ENCODE data around the gene ZC3H7B.

ZC3H7B gene

DNA sequence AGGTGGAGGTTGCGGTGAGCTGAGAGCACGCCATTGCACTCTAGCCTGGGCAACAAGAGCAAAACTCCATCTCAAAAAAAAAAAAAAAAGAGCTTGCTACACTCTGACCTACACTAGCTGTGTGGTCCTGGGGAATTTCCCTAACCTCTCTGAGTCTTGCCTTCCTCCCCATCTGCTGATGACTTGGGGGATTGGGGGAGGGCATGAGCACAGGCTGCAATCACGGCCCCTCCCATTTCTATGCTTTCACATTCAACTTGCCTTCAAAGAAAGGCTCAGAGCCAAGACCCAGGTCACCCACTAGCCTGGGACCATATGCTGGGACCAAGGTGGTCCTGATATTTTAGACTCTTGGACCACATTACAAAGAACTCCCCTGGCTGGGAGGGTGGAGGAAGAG, 40.7 kb downstream of the ZC3H7B start:
- TF ChIP-seq, protein P1, sequence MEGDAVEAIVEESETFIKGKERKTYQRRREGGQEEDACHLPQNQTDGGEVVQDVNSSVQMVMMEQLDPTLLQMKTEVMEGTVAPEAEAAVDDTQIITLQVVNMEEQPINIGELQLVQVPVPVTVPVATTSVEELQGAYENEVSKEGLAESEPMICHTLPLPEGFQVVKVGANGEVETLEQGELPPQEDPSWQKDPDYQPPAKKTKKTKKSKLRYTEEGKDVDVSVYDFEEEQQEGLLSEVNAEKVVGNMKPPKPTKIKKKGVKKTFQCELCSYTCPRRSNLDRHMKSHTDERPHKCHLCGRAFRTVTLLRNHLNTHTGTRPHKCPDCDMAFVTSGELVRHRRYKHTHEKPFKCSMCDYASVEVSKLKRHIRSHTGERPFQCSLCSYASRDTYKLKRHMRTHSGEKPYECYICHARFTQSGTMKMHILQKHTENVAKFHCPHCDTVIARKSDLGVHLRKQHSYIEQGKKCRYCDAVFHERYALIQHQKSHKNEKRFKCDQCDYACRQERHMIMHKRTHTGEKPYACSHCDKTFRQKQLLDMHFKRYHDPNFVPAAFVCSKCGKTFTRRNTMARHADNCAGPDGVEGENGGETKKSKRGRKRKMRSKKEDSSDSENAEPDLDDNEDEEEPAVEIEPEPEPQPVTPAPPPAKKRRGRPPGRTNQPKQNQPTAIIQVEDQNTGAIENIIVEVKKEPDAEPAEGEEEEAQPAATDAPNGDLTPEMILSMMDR (IDR thresholded peaks at IDR 0.05; ENCODE audit: low read depth, low read length): no peak
- no peak overlapping the region for H3K4me3 ChIP-seq (ENCODE audit: low read depth, low read length)

DNA sequence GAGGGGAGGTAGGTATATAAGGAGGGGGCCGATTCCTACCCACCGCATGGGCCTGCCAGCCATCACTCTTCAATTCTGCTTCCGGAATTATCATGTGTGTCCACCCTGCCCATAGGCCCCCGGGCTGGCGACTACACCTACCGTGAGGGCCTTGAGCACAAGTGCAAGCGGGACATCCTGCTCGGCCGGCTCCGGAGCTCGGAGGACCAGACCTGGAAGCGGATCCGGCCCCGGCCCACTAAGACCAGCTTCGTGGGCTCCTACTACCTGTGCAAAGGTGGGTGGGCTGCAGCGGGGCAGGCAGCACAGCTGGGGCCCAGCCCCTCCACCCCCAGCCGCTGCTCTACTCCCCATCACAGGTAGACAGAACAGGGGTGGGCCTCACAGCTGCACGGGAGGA, 42.0 kb downstream of the ZC3H7B start:
- TF ChIP-seq, protein P1 (IDR thresholded peaks at IDR 0.05; ENCODE audit: low read depth, low read length): no peak
- H3K4me3 ChIP-seq (ENCODE audit: low read depth, low read length): no peak overlapping the region

DNA sequence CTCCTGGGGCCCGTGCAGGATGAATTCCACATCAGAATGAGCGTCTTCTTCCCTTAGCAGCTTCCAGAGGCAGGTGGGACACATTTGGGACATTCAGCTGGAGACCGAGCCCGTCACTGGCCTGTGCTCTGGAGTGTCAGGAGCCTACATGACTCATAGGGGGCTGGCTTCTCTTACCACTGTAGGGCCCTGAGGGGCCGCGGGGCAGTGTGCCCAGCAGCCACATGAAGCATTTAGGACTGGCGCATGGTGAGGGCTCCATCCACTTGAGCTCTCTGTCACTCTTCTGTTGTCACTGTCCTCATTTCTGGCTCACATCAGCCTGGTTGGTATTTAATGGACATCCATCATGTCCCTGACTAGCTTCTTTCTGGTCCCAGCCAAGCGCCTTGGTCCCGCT, 42.4 kb downstream of the ZC3H7B start:
- TF ChIP-seq, protein P1 (IDR thresholded peaks at IDR 0.05; ENCODE audit: low read depth, low read length): no peak

DNA sequence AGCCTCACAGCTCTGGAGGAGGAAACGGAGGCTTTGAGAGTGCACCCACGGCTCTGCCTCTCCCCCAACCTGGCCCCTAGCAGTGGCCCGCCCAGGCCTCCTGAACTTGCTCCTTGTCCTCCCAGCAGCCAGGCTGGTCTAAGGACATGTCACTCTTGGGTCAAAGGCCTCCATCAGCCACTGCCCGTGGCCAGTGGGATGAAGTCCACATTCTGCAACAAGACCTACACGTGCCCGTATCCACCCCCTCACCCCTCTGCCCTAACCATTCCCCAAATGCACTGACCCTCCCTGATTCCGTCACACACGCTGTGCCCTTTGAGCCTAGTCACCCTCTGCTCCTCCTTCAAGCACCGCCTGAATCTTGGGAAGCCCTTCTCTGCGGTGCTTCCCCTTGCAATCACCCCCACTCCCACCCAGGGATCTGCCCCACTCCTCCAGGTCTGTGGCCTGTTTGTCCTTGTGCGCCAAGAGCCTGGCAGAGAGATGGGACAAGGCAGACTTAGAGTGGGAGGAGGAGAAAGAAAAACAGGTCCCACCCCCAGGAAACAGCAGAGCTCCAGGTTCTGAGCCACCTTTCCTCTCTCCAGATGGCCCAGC, 43.0 kb downstream of the ZC3H7B start:
- H3K4me3 ChIP-seq (ENCODE audit: low read depth, low read length): no peak overlapping the region
- TF ChIP-seq, protein P1 (IDR thresholded peaks at IDR 0.05; ENCODE audit: low read depth, low read length): no peak

More for the DNA sequence above, 42.4 kb downstream of the ZC3H7B start:
- no peak overlapping the region for H3K4me3 ChIP-seq (ENCODE audit: low read depth, low read length)

DNA sequence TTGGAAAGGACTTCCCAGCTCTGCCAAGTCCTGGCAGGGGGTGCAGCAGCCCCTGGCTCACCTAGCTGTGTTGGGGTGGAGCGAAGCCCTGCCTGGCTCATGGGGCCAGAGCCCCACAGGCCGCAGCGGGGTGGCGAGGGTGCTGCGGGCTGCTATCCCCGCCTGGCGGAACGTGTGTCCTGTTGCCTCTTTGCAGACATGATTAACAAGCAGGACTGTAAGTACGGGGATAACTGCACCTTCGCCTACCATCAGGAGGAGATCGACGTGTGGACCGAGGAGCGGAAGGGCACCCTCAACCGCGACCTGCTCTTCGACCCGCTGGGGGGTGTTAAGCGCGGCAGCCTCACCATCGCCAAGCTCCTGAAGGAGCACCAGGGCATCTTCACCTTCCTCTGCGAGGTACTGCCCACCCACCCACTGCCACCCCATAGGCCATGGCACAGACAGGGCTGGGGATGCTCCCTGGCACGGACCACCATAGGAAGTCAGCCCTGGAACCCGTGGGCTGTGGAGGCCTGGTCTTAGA, 44.5 kb downstream of the ZC3H7B start:
- no peak overlapping the region for H3K4me3 ChIP-seq (ENCODE audit: low read depth, low read length)
- TF ChIP-seq, protein P1 (IDR thresholded peaks at IDR 0.05; ENCODE audit: low read depth, low read length): no peak

DNA sequence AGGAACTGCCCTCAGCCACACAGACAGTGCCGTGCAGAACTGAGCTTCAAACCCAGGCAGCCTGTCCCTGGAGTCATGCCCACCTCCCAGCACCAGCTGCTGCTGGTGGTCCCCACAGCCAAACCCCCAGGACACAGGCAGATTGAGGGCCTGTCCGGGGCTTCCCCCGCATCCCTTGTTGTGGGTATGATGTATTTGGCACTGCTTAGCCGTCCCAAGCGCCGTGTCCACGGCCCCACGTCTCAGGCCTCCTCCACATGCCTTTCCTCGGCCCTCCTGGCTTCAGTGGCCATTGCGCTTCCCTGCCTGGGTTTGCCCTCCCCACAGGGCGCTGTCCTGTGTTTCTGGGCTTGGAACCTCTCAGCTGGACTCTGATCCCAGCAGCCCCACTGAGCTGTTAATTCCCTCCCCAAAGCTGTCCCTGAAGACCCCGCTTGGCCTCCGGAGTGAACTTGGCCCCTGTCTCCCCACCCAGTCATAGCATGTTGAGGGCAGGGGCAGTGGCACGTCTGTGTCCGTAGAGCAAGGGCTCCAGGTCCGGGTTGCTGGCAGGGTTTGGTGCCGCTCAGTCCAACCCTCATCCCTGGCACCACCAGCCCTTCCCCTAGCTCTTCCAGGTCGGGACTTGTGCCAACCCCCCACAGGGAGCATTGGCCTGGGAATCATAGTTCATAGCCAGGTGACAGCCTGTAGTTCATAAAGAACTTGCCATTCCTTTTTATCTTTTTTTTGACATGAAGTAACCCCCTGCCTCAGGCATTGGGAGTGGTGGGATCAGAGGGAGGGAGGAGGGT, 45.9 kb downstream of the ZC3H7B start:
- TF ChIP-seq, protein P1 (IDR thresholded peaks at IDR 0.05; ENCODE audit: low read depth, low read length): no peak
- no peak overlapping the region for H3K4me3 ChIP-seq (ENCODE audit: low read depth, low read length)

DNA sequence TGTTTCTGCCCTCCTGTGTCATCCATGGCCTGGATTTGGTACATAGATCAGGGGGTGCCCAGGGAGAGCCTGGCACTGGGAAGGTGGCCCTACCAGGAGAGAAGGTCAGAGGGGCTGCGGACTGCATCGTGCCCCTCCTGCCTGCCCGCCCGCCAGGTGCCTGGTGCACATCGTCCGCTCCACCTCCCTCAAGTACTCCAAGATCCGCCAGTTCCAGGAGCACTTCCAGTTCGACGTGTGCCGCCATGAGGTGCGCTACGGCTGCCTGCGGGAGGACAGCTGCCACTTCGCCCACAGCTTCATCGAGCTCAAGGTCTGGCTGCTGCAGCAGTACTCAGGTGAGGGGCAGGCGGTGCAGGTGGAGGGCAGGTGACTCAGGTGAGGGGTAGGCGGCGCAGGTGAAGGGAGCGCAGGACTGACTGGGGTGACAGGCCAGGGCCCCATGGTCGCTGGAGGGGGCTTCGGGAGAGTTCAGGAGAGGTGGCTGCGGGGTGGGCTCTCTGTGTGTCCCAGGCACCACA, 47.7 kb downstream of the ZC3H7B start:
- TF ChIP-seq, protein P1 (IDR thresholded peaks at IDR 0.05; ENCODE audit: low read depth, low read length): no peak
- H3K4me3 ChIP-seq (ENCODE audit: low read depth, low read length): no peak overlapping the region

All from WI38 (cell line).